ENCODE data around the gene EPB41L5.
"Not testable (repeated sequence)": the region's sequence is repeated elsewhere in the genome, so short reads cannot be mapped to it uniquely, and the experiment has no call there.

The EPB41L5 gene

DNA sequence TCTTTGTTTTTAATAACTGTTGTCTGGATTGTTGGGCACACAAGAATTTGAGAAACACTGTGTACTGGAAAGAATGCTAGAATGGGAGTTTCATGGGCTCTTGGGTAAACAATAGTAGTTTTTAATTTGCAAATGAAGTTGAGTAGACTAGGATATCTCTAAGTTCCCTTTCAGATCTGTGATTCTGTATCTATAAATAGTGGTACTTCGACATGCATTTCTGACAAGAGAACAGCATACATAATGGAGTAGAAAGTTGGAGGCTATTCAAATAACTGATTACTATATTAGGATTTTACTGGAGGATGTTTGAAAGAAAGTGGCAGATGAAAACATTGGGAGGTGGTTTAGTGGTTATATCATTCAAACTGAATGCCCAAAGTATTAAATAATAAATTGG lies 29.5 kb downstream of the EPB41L5 start:
- TF ChIP-seq, protein P1, sequence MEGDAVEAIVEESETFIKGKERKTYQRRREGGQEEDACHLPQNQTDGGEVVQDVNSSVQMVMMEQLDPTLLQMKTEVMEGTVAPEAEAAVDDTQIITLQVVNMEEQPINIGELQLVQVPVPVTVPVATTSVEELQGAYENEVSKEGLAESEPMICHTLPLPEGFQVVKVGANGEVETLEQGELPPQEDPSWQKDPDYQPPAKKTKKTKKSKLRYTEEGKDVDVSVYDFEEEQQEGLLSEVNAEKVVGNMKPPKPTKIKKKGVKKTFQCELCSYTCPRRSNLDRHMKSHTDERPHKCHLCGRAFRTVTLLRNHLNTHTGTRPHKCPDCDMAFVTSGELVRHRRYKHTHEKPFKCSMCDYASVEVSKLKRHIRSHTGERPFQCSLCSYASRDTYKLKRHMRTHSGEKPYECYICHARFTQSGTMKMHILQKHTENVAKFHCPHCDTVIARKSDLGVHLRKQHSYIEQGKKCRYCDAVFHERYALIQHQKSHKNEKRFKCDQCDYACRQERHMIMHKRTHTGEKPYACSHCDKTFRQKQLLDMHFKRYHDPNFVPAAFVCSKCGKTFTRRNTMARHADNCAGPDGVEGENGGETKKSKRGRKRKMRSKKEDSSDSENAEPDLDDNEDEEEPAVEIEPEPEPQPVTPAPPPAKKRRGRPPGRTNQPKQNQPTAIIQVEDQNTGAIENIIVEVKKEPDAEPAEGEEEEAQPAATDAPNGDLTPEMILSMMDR (IDR thresholded peaks at IDR 0.05; ENCODE audit: low read depth, low read length, missing control alignments): no peak
- DNase-seq (ENCODE audit: low read depth): no peak
- no peak overlapping the region for H3K4me3 ChIP-seq (ENCODE audit: low read depth, low read length)

DNA sequence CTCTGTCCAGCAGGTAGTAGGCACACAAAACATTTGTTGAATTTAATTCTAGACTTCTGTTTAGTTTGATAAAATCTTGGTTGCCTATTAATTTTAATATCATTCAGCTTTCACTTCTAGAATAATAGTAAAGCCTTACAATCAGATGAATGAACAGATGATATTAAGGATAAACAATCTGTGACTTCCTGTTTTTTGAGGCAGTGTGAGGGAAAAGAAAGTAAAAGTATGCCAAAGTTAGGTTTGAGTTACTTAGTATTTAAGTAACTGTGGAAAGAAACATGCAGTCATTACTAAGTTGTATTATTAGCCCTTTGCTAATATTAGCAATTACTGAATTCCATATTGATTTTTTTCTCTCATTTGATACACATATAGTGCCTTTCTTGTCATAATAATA lies 31.5 kb downstream of the EPB41L5 start:
- no peak for DNase-seq (ENCODE audit: low read depth)
- TF ChIP-seq, protein P1 (IDR thresholded peaks at IDR 0.05; ENCODE audit: low read depth, low read length, missing control alignments): no peak
- no peak overlapping the region for H3K4me3 ChIP-seq (ENCODE audit: low read depth, low read length)

DNA sequence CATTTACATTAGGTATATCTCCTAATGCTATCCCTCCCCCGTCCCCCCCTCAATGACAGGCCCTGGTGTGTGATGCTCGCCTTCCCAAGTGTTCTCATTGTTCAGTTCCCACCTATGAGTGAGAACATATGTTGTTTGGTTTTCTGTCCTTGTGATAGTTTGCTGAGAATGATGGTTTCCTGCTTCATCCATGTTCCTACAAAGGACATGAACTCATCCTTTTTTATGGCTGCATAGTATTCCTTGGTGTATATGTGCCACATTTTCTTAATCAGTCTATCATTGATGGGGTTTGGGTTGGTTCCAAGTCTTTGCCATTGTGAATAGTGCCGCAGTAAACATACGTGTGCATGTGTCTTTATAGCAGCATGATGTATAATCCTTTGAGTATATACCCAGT lies 32.9 kb downstream of the EPB41L5 start:
- not testable (repeated sequence) for H3K4me3 ChIP-seq (ENCODE audit: low read depth, low read length); DNase-seq (ENCODE audit: low read depth)

DNA sequence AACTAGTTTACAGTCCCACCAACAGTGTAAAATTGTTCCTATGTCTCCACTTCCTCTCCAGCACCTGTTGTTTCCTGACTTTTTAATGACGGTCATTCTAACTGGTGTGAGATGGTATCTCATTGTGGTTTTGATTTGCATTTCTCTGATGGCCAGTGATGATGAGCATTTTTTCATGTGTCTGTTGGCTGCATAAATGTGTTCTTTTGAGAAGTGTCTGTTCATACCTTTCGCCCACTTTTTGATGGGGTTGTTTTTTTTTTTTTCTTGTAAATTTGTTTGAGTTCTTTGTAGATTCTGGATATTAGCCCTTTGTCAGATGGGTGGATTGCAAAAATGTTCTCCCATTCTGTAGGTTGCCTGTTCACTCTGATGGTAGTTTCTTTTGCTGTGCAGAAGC lies 33.4 kb downstream of the EPB41L5 start:
- not testable (repeated sequence) for DNase-seq (ENCODE audit: low read depth); H3K4me3 ChIP-seq (ENCODE audit: low read depth, low read length)

DNA sequence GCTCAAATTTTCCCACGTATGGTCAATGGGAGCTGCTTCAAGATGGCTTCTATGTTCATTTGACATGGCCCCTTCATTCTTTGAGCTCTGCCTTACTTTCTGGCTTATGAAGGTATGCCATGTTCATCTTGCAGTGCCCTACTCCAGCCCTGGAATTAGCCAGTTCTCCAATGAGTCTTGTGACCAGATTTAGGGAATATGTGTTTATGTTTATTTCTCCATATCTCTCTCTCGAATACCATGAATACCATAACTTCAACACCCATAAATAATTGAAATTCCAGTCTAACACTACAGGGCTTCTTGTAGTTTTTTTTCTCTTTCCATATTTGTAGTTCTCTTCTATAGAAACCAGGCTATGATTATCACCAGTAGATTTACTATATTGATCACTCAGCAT lies 39.7 kb downstream of the EPB41L5 start:
- H3K4me3 ChIP-seq (ENCODE audit: low read depth, low read length): no peak overlapping the region
- no peak for DNase-seq (ENCODE audit: low read depth)
- TF ChIP-seq, protein P1 (IDR thresholded peaks at IDR 0.05; ENCODE audit: low read depth, low read length, missing control alignments): no peak

DNA sequence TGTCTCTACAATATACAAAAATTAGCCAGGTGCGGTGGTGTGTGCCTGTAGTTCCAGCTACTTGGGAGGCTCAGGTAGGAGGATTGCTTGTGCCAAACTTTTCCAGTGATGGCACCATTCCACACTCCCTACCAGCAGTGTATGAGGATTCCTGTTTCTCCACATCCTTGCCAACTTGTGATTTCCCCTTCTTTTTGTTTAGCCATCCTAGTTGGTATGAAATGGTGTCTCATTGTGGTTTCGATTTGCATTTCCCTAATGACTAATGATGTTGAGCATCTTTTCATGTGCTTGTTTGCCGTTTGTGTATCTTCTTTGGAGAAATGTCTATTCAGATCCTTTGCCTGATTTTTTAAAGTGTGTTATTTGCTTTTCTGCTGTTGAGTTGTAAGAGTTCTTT lies 41.0 kb downstream of the EPB41L5 start:
- DNase-seq (ENCODE audit: low read depth): no peak
- no peak overlapping the region for H3K4me3 ChIP-seq (ENCODE audit: low read depth, low read length)
- TF ChIP-seq, protein P1 (IDR thresholded peaks at IDR 0.05; ENCODE audit: low read depth, low read length, missing control alignments): no peak

DNA sequence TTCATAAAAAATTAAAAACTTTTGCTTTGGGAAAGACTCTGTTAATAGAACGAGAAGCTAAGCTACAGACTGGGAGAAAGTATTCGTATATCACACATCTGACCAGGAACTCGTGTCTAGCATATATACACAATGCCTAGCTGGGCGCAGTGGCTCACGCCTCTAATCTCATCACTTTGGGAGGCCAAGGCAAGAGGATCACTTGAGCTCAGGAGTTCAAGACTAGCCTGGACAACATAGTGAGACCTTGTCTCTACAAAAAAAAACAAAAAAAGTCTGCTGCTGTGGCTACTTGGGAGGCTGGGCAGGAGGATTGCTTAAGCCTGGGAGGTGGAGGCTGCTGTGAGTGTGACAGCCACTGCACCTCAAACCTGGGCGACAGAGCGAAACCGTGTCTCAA lies 46.6 kb downstream of the EPB41L5 start:
- H3K4me3 ChIP-seq (ENCODE audit: low read depth, low read length): no peak overlapping the region
- TF ChIP-seq, protein P1 (IDR thresholded peaks at IDR 0.05; ENCODE audit: low read depth, low read length, missing control alignments): no peak
- no peak for DNase-seq (ENCODE audit: low read depth)

DNA sequence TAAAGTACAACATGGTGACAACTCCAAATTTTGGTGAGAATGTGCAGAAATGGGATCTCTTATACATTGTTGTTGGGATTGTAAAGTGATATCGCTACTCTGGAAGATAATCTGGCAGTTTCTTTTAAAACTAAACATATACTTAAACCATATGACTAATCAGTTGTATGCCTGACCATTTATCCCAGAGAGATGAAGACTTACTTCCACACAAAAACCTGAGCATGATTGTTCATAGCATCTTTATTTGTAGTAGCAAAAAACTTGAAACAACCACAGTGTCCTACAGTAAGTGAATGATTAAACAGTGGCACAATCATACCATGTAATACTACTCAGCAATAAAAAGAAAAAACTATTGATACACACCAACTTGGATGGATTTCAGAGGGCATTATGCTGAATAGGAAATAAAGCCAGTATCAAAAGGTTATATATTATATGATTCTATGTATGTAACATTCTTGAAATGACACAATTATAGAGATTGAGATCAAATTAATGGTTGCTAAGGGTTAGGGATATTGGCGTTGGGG lies 47.3 kb downstream of the EPB41L5 start:
- H3K4me3 ChIP-seq (ENCODE audit: low read depth, low read length): no peak overlapping the region
- TF ChIP-seq, protein P1 (IDR thresholded peaks at IDR 0.05; ENCODE audit: low read depth, low read length, missing control alignments): no peak
- DNase-seq (ENCODE audit: low read depth): no peak

Measured in GM12864 (cell line).